A673 (cell line): ENCODE results near the gene AGMO.

Experiments
- EZH2 ChIP-seq: fragments of 200-600 bp; sonication (generic); IDR thresholded peaks from 2 replicates; pipeline ENCODE4 v1.6.1; 2017; ENCODE audit warnings: borderline replicate concordance, low read depth, mild to moderate bottlenecking, mixed read lengths, antibody characterized with exemption, low read length; ENCODE audit not compliant: poor library complexity, severe bottlenecking
- TF ChIP-seq, protein P1 (sequence below): fragments of 300-800, 200-600 bp; sonication (generic); conservative IDR thresholded peaks from 2 replicates; pipeline ENCODE4 v1.5.1; 2017; ENCODE audit warnings: low read depth, mild to moderate bottlenecking, antibody characterized with exemption, low read length, moderate library complexity, mixed read lengths

DNA sequence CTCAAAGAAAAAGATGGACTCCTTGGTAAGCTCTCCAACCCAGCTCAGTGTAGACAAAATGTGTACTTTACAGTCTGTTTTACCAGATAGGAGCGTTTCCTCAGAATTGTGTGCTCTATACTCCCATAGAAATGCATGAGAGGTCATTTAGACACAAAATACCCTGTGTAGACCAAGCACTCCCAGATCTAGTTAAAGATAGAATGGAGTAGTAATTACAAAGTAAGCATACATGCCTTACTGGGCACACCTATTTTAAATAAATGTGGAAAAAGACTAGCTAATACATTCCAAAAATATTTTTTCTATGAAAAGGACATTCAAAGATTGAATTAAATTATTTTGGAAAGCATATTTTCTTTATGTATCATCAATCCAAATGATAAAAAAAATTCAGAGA, 387.3 kb downstream of the AGMO start:
- TF ChIP-seq, protein P1, sequence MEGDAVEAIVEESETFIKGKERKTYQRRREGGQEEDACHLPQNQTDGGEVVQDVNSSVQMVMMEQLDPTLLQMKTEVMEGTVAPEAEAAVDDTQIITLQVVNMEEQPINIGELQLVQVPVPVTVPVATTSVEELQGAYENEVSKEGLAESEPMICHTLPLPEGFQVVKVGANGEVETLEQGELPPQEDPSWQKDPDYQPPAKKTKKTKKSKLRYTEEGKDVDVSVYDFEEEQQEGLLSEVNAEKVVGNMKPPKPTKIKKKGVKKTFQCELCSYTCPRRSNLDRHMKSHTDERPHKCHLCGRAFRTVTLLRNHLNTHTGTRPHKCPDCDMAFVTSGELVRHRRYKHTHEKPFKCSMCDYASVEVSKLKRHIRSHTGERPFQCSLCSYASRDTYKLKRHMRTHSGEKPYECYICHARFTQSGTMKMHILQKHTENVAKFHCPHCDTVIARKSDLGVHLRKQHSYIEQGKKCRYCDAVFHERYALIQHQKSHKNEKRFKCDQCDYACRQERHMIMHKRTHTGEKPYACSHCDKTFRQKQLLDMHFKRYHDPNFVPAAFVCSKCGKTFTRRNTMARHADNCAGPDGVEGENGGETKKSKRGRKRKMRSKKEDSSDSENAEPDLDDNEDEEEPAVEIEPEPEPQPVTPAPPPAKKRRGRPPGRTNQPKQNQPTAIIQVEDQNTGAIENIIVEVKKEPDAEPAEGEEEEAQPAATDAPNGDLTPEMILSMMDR: no peak
- TF ChIP-seq EZH2: no peak
